ENCODE data around the gene PCDHGA3. TPM values are rescaled to one million over a fixed set of nuclear protein-coding genes. Genes with fewer than 3 reads are reported as not detected.

Gene PCDHGA3
- total RNA-seq, 1 donor = 2.9 TPM

DNA sequence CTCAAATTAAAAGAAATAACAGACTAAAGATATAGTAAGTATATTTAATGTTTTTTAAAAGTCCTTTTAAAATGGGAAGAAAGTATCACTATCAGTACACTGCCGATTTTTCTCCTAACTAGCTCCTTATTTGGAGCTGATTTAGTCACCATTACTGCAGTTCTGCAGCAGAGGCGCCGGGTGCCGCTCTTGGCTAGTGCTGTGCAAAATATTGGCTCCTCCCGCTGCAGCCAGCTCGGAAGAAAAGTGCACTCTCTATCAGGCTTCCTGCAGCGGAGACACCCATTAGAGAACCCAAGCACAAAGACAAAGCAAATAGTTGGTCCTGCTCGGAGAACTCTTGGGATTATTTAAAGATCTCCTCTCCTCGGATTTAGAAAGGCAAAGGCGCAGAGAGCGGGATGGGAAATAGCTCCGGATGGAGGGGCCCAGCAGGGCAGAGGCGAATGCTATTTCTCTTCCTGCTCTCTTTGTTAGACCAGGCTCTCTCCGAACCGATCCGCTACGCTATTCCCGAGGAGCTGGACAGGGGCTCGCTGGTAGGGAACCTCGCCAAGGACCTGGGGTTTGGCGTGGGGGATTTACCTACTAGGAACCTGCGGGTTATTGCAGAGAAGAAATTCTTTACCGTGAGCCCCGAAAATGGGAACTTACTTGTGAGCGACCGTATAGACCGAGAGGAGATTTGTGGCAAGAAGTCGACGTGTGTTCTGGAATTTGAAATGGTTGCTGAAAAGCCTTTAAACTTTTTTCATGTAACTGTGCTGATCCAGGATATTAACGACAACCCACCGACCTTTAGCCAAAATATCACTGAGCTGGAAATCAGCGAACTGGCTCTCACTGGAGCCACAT is 26.6 kb downstream of the PCDHGA3 start, which contains the start of gene PCDHGB3:
PCDHGB3 (plus strand) TSS at position 249 of the 855 bp plus-strand sequence; CDS start at position 402, 153 bp downstream.
- H3K27ac ChIP-seq (ENCODE audit: low read depth, low read length) = no peak within 1 kb of the TSS
- DNase-seq (ENCODE audit: insufficient read length, low spot score, missing footprints) = peak; percentile 87
- H3K79me2 ChIP-seq (ENCODE audit: insufficient read depth, low read length) = no peaks in the 10 kb centered on the region
- peak within 1 kb of the TSS; percentile 70 for H2AFZ ChIP-seq (ENCODE audit: low read length)
- H3K36me3 ChIP-seq (ENCODE audit: insufficient read depth, low read length) = no peaks in the 10 kb centered on the region
- peak within 1 kb of the TSS; percentile 78 for H3K4me2 ChIP-seq (ENCODE audit: insufficient read depth, low read length)
- TF ChIP-seq, protein P1, sequence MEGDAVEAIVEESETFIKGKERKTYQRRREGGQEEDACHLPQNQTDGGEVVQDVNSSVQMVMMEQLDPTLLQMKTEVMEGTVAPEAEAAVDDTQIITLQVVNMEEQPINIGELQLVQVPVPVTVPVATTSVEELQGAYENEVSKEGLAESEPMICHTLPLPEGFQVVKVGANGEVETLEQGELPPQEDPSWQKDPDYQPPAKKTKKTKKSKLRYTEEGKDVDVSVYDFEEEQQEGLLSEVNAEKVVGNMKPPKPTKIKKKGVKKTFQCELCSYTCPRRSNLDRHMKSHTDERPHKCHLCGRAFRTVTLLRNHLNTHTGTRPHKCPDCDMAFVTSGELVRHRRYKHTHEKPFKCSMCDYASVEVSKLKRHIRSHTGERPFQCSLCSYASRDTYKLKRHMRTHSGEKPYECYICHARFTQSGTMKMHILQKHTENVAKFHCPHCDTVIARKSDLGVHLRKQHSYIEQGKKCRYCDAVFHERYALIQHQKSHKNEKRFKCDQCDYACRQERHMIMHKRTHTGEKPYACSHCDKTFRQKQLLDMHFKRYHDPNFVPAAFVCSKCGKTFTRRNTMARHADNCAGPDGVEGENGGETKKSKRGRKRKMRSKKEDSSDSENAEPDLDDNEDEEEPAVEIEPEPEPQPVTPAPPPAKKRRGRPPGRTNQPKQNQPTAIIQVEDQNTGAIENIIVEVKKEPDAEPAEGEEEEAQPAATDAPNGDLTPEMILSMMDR (IDR thresholded peaks at IDR 0.05; ENCODE audit: extremely low read depth, low read depth, low read length) = peak; percentile 60
- peaks cover 17% of the 10 kb centered on the region for H3K9me3 ChIP-seq (ENCODE audit: low read depth, low read length)
- H3K4me1 ChIP-seq (ENCODE audit: insufficient read depth, low read length) = no peaks in the 10 kb centered on the region
- H3K27me3 ChIP-seq (ENCODE audit: insufficient read depth, low read length) = peaks cover 41% of the 10 kb centered on the region
- H3K4me3 ChIP-seq (ENCODE audit: insufficient read depth, low read length) = peak within 1 kb of the TSS; percentile 67
- H4K20me1 ChIP-seq (ENCODE audit: insufficient read depth, low read length) = no peaks in the 10 kb centered on the region

DNA sequence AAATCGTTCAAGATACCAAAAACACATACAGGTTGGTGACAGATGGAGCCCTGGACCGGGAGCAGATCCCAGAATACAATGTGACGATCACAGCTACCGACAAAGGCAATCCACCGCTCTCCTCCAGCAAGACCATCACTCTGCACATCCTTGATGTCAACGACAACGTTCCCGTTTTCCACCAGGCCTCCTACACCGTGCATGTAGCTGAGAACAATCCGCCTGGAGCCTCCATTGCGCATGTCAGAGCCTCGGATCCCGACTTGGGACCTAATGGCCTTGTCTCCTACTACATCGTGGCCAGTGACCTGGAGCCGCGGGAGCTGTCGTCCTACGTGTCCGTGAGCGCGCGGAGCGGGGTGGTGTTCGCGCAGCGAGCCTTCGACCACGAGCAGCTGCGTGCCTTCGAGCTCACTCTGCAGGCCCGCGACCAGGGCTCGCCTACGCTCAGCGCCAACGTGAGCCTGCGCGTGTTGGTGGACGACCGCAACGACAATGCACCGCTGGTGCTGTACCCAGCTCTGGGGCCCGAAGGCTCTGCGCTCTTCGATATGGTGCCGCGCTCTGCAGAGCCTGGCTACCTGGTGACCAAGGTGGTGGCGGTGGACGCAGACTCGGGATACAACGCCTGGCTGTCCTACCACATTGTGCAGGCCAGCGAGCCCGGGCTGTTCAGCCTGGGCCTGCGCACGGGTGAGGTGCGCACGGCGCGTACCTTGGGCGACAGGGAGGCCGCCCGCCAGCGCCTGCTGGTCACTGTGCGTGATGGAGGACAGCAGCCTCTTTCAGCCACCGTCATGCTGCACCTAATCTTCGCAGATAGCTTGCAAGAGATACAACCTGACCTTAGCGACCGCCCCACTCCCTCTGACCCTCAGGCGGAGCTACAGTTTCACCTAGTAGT is 28.2 kb downstream of the PCDHGA3 start:
- Histone ChIP-seq H2AFZ (ENCODE audit: low read length) (no peak overlapping the region), H4K20me1 (ENCODE audit: insufficient read depth, low read length) (no peaks in the 10 kb centered on the region), H3K27me3 (ENCODE audit: insufficient read depth, low read length) (peaks cover 25% of the 10 kb centered on the region), H3K79me2 (ENCODE audit: insufficient read depth, low read length) (no peaks in the 10 kb centered on the region), H3K27ac (ENCODE audit: low read depth, low read length) (no peak overlapping the region), H3K4me1 (ENCODE audit: insufficient read depth, low read length) (no peaks in the 10 kb centered on the region), H3K4me3 (ENCODE audit: insufficient read depth, low read length) (no peak overlapping the region), H3K36me3 (ENCODE audit: insufficient read depth, low read length) (no peaks in the 10 kb centered on the region), H3K9me3 (ENCODE audit: low read depth, low read length) (peaks cover 8% of the 10 kb centered on the region), H3K4me2 (ENCODE audit: insufficient read depth, low read length) (no peak overlapping the region)
- DNase-seq (ENCODE audit: insufficient read length, low spot score, missing footprints) = no peak
- TF ChIP-seq, protein P1 (IDR thresholded peaks at IDR 0.05; ENCODE audit: extremely low read depth, low read depth, low read length) = no peak

DNA sequence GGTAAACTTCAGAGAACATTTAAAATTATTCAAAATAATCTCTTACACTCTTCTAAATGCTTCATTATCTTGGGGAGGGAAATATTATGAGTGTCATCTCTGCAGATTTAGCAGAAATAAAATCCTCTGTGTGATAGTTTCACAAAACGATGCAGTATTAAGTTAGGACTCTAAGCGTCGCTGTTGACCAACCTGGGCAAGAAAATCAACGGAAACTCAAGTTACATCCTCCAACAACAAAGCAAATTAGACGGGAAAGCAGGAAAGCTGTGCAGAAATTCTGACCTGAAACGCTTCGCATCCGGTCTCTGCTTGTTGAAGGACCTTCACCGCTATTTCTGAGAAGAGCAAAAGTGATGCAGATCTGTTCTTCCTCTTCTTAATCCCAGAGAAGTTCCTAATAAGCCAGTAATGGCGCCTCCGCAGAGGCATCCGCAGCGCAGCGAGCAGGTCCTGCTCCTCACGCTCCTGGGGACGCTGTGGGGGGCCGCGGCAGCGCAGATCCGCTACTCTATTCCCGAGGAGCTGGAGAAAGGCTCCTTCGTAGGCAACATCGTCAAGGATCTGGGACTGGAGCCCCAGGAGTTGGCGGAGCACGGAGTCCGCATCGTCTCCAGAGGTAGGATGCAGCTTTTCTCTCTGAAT is 30.2 kb downstream of the PCDHGA3 start, which contains the start of gene PCDHGA6:
PCDHGA6 (plus strand) TSS at position 219 of the 645 bp plus-strand sequence; CDS start at position 412, 193 bp downstream.
- Histone ChIP-seq H3K36me3 (ENCODE audit: insufficient read depth, low read length) (no peaks in the 10 kb centered on the region), H3K4me1 (ENCODE audit: insufficient read depth, low read length) (no peaks in the 10 kb centered on the region), H3K9me3 (ENCODE audit: low read depth, low read length) (peaks cover 8% of the 10 kb centered on the region), H3K27me3 (ENCODE audit: insufficient read depth, low read length) (peaks cover 16% of the 10 kb centered on the region), H3K4me3 (ENCODE audit: insufficient read depth, low read length) (peak within 1 kb of the TSS; percentile 68), H3K79me2 (ENCODE audit: insufficient read depth, low read length) (no peaks in the 10 kb centered on the region), H4K20me1 (ENCODE audit: insufficient read depth, low read length) (no peaks in the 10 kb centered on the region), H2AFZ (ENCODE audit: low read length) (peak within 1 kb of the TSS; percentile 55), H3K4me2 (ENCODE audit: insufficient read depth, low read length) (peak within 1 kb of the TSS; percentile 21), H3K27ac (ENCODE audit: low read depth, low read length) (no peak within 1 kb of the TSS)
- peak; percentile 84 for DNase-seq (ENCODE audit: insufficient read length, low spot score, missing footprints)
- TF ChIP-seq, protein P1 (IDR thresholded peaks at IDR 0.05; ENCODE audit: extremely low read depth, low read depth, low read length) = peak; percentile 61

Data from osteoblast (primary cell).